ENCODE data around the gene DPH1. TPM values are rescaled to one million over a fixed set of nuclear protein-coding genes. Genes with fewer than 3 reads are reported as not detected.

The DPH1 gene
- total and polyA plus RNA-seq, 7 donors: 7.2 to 60.1 (median 27.6) TPM

DNA sequence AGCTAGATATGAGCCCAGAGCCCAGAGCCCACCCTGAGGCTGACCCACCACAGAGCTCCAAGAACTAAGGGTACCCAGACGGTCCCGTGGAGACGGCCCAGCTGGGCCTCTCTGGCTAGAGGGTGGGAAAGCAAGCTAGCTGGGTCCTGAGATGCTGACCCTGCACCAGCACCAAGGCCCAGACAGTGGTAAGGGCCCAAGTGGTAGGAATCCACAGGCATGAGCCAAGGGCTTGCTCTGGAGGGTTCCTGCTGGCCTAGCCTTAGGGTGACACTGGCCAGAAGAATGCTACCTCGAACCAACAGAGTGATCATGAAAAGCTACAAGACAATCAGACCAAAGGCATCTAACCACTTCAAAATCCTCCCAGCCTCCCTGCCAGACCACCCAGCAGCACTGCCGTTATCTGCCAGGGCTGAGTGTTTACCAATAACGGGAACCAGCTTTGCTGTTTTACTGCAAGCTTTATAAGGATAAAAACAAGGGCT, 38.1 kb downstream of the DPH1 start:
- Histone ChIP-seq H3K4me1 (peaks cover 0 to 75% (median 68%) of the 10 kb centered on the region in 4 donors), H3K27me3 (no peaks in the 10 kb centered on the region), H3K27ac (peak overlapping the region; percentile 88 to 92 (median 91)), H3K4me3 (no peak overlapping the region), H3K36me3 (peaks cover 0 to 43% (median 2%) of the 10 kb centered on the region in 4 donors), H3K9me3 (no peaks in the 10 kb centered on the region)
- WGBS, 2 donors: 71 to 82% methylated on average over 6 of the region's 6 CpGs
- TF ChIP-seq EP300 (IDR thresholded peaks at IDR 0.05) (no peak), POLR2AphosphoS5 (IDR thresholded peaks at IDR 0.05) (no peak), CTCF (IDR thresholded peaks at IDR 0.05) (no peak), POLR2A (IDR thresholded peaks at IDR 0.05) (no peak)
- intact Hi-C loops (cut with DNase I): no loop called here
- DNase-seq: peak; percentile 75

- Histone ChIP-seq H3K4me1 (peaks cover 0 to 70% (median 63%) of the 10 kb centered on the region in 4 donors), H3K27me3 (no peaks in the 10 kb centered on the region), H3K36me3 (peaks cover 0 to 38% (median 2%) of the 10 kb centered on the region in 4 donors), H3K4me3 (no peak overlapping the region), H3K9me3 (no peaks in the 10 kb centered on the region), H3K27ac (peak overlapping the region; percentile 88 to 92 (median 91))
- TF ChIP-seq EP300 (IDR thresholded peaks at IDR 0.05) (no peak), CTCF (IDR thresholded peaks at IDR 0.05) (no peak), POLR2AphosphoS5 (IDR thresholded peaks at IDR 0.05) (no peak), POLR2A (IDR thresholded peaks at IDR 0.05) (no peak)
- WGBS, 2 donors: 67 to 77% methylated on average over 15 of the region's 15 CpGs
- no peak for DNase-seq
- intact Hi-C loops (cut with DNase I): no loop called here
Measured at GRCh38 chr17:2068519-2069051, 38.6 kb downstream of the DPH1 start.

DNA sequence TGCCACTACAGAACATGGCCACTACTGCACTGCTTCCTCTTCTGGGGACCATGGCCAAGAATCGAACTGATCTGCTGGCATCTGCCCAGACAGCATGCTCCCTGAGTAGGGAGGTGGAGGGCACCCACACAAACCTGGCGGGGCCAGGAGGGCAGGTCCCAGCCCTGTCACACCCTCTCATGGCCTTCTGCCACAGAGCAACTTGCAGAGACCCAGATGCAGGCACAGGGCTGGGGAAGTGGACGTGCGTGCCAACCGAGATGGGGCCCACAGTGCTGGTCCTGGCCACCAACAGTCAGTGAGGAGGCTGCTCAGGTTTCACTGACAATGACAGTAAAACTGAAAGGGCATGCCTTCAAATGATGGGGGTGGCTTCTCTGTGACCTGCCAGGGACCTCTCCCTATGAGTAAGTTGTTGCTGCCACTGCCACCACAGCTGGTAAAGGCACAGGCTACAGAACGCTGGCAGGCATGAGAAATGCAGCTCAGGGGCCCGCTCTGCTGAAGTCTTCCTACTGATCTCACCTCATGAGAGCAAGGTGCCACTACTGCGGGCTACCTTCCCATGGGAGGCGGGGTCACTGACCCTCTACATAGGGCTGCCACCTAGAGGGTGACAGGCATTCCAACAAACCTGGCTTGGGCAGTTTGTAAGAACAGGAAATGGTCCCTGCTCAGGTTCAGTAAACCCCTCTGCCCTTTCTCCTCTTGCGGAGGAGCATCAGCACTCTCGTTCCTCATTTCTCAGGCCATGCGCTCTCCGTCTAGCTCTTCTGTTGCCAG, 40.5 kb downstream of the DPH1 start:
- DNase-seq: no peak
- TF ChIP-seq EP300 (IDR thresholded peaks at IDR 0.05) (no peak), CTCF (IDR thresholded peaks at IDR 0.05) (no peak), POLR2AphosphoS5 (IDR thresholded peaks at IDR 0.05) (no peak)
- peak overlapping the region; percentile 58 to 78 (median 74) for H3K27ac ChIP-seq
- no peaks in the 10 kb centered on the region for H3K27me3 ChIP-seq
- no peaks in the 10 kb centered on the region for H3K9me3 ChIP-seq
- peaks cover 0 to 20% (median 2%) of the 10 kb centered on the region in 4 donors for H3K36me3 ChIP-seq
- H3K4me1 ChIP-seq: peaks cover 0 to 61% (median 45%) of the 10 kb centered on the region in 4 donors
- intact Hi-C loops (cut with DNase I): no loop called here
- no peak overlapping the region for H3K4me3 ChIP-seq
- 74 to 81% methylated on average over 13 of the region's 13 CpGs for WGBS, 2 donors

GRCh38 chr17:2071024-2071385, 41.1 kb downstream of the DPH1 start:
- Histone ChIP-seq H3K36me3 (peaks cover 0 to 14% (median 2%) of the 10 kb centered on the region in 4 donors), H3K4me3 (no peak overlapping the region), H3K27me3 (no peaks in the 10 kb centered on the region), H3K4me1 (peaks cover 0 to 62% (median 46%) of the 10 kb centered on the region in 4 donors), H3K9me3 (no peaks in the 10 kb centered on the region), H3K27ac (peak overlapping the region; percentile 58 to 78 (median 74))
- no peak for DNase-seq
- WGBS, 2 donors: 85 to 91% methylated on average over 6 of the region's 6 CpGs
- intact Hi-C loops (cut with DNase I): no loop called here
- TF ChIP-seq POLR2AphosphoS5 (IDR thresholded peaks at IDR 0.05) (no peak), EP300 (IDR thresholded peaks at IDR 0.05) (no peak), POLR2A (IDR thresholded peaks at IDR 0.05) (no peak), CTCF (IDR thresholded peaks at IDR 0.05) (no peak)

Measured in sigmoid colon (tissue), 7 donors.